OCI-LY3 (cell line): ENCODE results near the gene USP20.

ENCODE experiments used
- CTCF ChIP-seq: fragments of 200-600, 300-600 bp; sonication (generic); IDR thresholded peaks from 2 replicates; pipeline ENCODE4 v1.5.1; 2014; ENCODE audit warnings: antibody characterized with exemption, low read length, low read depth
- EZH2phosphoT487 ChIP-seq: fragments of 200-600 bp; shearing (Covaris generic); IDR thresholded peaks from 2 replicates; pipeline ENCODE4 v1.6.1; 2018; ENCODE audit warnings: antibody characterized with exemption, mixed run types, low read depth

GRCh38 chr9:129871046-129871445 is 35.8 kb downstream of the USP20 start:
- no peak for TF ChIP-seq CTCF
- TF ChIP-seq EZH2phosphoT487: no peak
